ENCODE results near the gene TMEM171.

The TMEM171 gene

DNA sequence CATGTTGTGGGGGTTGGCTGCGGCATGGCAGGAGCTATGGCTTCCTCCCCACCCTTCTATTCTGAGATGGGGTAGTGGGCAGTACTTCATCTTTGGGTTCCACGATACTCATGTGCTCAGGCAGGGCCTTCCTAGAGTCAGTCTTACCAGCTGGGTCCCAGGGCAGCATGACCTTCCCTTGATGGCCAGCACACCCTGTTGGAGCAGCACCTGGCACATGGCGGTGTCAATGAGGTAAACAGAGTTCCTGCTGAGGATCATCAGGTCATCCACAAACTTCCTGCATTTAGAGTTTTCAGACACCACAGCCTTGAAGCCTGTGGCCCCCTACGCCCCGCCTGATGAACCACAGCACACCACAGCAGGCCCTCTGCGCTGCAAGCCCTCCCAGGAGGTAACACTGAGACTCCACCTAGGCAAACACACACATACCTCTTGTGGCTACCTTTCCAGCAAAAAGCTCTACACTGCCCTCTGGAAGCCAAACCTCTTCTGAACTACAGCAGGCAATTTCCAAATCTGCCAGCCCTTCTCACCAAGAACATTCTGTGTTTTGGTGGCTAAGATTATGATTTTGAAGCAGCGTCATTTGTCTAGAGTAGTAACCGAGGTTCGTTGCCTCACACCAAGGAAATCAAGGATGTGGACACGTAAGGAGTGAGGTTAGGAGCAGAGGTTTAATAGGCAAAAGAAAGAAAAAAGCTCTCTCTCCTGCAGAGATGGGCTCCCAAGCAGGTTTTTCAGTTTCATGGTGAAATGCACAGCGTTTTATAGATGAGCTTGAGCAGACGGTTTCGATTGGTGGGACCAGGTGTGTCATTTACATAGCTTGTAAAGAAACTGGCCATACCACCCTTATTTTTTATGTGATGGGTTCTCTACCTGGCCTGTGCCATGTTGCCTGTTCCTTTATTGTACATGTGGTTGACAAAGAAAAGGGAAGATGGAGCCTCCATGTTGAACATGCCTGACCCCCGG is 32.3 kb downstream of the TMEM171 start:
- no peak for DNase-seq

DNA sequence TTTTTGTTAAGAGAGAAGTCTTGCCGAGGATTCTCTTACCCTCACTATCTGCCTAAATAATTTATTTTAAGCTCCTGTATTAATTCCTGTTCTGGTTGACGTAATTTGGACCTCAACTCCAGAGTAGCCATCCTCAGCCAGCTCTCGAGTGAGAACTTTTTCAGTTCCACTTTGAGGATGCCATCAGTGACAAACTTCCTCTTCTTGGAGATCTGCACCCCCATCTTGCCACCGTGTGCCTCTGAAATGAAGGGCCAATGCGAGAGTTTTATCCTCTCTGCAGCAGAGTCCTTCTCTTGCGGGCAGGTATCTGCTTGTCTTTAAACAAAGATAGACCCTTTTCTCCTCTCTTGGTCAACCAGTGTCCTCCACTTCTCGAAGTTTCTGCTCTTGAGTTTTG is 33.1 kb downstream of the TMEM171 start:
- no peak for DNase-seq

- no peak for DNase-seq
Measured at GRCh38 chr5:73154208-73155006, 34.0 kb downstream of the TMEM171 start.

GRCh38 chr5:73155271-73156222 is 35.2 kb downstream of the TMEM171 start:
- DNase-seq = no peak

- DNase-seq = no peak
Measured at GRCh38 chr5:73157414-73158303, 37.3 kb downstream of the TMEM171 start.

- no peak for DNase-seq
Measured at GRCh38 chr5:73158313-73158712, 37.9 kb downstream of the TMEM171 start.

DNA sequence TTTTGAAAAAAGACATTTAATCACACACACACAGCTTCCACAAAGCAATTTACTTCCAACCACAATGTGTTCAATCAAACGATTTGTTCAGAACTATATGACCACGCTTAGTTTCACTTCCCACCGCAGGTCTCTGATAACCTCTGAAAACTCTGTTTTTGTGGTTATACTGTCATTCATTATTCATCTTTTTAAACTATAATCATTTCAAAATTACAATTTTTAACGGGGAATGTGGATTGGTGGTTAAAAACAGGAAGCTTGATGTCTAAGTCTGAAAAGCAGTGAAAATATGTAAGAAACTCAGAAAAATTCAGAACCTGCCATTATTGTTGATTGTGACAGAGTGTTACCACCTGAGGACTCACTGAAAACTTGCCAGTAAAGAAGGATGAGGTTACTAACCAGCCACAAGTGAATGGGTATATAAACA is 39.9 kb downstream of the TMEM171 start:
- no peak for DNase-seq

- no peak for DNase-seq
Measured at GRCh38 chr5:73170522-73170921, 50.1 kb downstream of the TMEM171 start.

- no peak for DNase-seq
Measured at GRCh38 chr5:73171495-73171894, 51.1 kb downstream of the TMEM171 start.

DNA sequence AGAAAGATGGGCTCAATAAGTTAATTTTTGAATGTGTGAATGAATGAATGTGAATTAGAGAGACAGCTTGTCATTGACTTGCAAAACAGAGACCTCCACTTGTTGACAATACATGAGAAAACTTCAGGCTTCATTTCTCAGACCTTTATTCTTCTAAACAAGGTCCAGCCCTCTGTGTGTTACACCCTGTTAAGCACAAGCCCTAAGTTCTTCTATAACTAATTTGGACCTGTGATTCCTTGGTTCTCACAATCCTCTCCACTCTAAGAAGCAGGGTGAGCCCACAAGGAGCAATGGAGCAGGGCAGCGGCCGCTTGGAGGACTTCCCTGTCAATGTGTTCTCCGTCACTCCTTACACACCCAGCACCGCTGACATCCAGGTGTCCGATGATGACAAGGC is 52.6 kb downstream of the TMEM171 start, which contains the start of gene TMEM174:
Gene TMEM174 (plus strand): TSS at position 243 of the 400 bp plus-strand sequence. CDS start 51 bp downstream, at position 294.
- no peak for DNase-seq

GRCh38 chr5:73174100-73174815 is 53.9 kb downstream of the TMEM171 start:
- DNase-seq = no peak

GRCh38 chr5:73176250-73176649 is 55.9 kb downstream of the TMEM171 start:
- DNase-seq = no peak

DNA sequence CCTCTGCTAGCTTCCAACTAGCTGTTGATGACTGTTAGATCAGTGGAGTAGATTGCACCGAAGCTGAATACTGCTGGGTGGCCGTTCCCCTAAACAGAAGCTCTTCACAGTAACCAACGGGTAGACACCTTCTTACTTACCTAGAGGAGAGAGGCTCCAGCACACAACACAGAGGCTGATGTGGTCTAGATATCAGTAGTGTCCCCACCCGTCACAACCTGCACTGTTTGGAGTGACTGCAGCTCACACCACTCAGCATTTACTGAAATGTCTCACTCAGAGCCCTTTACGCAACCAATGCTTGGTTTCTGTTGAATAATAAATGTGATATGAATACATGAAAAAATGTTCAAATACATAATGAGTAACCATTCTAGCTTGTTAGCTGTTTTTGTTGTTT is 57.9 kb downstream of the TMEM171 start:
- DNase-seq = no peak

DNA sequence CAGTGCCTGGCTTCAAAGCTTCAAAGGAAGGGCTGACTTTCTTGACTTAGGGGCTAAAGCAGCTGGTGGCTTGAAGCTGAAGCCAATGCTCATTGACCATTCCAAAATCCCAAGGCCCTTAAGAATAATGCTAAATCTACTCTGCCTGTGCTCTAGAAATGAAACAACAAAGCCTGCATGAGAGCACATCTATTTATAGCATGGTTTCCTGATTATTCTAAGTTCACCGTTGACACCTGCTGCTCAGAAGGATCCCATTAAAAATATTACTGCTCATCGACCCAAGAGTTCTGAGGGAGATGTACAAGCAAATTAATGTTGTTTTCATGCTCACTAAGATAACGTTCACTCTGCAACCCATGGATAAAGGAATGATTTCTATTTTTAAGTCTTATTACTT is 59.4 kb downstream of the TMEM171 start:
- DNase-seq = no peak

DNA sequence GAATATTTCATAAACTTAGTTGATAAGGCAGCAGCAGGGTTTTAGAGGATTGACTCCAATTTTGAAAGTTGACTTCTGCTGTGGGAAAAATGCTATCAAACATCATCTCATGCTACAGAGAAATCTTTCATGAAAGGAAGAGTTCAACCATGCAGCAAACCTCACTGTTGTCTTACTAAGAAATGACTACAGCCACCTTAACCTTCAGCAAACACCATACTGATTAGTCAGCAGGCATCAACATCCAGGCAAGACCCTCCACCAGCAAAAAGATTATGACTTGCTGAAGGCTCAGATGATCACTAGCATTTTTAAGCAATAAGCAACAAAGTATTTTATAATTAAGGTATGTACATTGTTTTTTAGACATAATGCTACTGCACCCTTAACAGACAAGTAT is 60.2 kb downstream of the TMEM171 start:
- DNase-seq = no peak
